ENCODE measurements around the gene CHID1.
A peak's percentile ranks its signal among the peaks of the same experiment; 100 is the strongest.

CHID1 gene

GRCh38 chr11:910044-910588 lies 494 bp downstream of the CHID1 start:
- no peaks in the 10 kb centered on the region for H3K9me3 Mint-ChIP-seq
- no peak for DNase-seq (ENCODE audit: low spot score in 2 of 2)
- no peaks in the 10 kb centered on the region for H3K27me3 Mint-ChIP-seq
- peaks cover 20% of the 10 kb centered on the region for H3K4me1 Mint-ChIP-seq
- peak overlapping the region; percentile 95 for H3K4me3 Mint-ChIP-seq
- H3K36me3 Mint-ChIP-seq, result peaks cover 3% of the 10 kb centered on the region
- H3K27ac Mint-ChIP-seq, result peak overlapping the region; percentile 38
- ATAC-seq (ENCODE audit: low read depth), result no peak

- H3K27ac Mint-ChIP-seq, result no peak overlapping the region
- peaks cover 3% of the 10 kb centered on the region for H3K36me3 Mint-ChIP-seq
- no peaks in the 10 kb centered on the region for H3K9me3 Mint-ChIP-seq
- no peaks in the 10 kb centered on the region for H3K27me3 Mint-ChIP-seq
- H3K4me3 Mint-ChIP-seq, result peak overlapping the region; percentile 95
- DNase-seq (ENCODE audit: low spot score in 2 of 2) (no peak), ATAC-seq (ENCODE audit: low read depth) (no peak)
- peaks cover 20% of the 10 kb centered on the region for H3K4me1 Mint-ChIP-seq
Observed at GRCh38 chr11:909406-909805, 1.2 kb downstream of the CHID1 start.

DNA sequence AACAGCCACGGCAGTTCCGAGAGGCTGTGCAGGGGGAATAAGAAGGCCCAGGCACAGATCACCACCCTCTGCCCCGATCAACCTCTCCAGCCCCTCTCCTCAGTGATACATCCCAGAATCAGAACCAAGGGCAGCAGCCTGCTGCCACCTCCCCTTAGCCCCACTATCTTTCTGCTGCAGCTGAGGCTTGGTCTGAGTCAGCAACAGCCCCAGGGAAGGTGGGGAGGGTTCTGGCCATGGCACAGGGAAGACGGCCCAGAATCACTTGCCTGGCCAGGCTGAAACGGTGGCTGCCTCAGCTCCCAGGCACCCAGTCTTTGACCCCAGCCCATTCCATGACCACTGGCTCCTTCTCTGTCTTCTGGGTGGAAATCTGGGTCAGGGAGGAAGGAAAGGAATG lies 2.3 kb downstream of the CHID1 start:
- no peaks in the 10 kb centered on the region for H3K9me3 Mint-ChIP-seq
- peak overlapping the region; percentile 46 for H3K4me3 Mint-ChIP-seq

DNA sequence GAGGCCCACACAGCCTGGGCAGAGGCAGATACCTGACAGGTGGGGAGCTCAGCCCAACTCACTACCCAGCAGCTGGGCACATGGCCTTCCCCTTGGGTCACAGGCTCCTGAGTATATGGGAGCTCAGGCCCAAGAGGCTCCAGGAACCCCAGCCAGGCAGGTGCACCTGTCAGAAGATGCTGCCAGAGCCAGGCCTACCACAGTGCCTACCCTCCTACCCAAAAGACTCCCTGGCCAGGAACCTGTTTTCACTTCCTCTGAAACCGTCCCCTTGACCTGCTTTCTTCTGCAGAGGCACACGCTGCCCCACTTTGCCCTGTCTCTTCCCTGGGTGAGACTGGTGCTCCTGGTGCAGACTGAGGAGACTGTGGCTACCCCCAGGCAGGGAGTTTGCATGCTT lies 2.9 kb downstream of the CHID1 start:
- Mint-ChIP-seq H3K27me3 (no peaks in the 10 kb centered on the region), H3K4me3 (peak overlapping the region; percentile 46), H3K9me3 (no peaks in the 10 kb centered on the region), H3K4me1 (peaks cover 25% of the 10 kb centered on the region), H3K36me3 (peaks cover 9% of the 10 kb centered on the region), H3K27ac (no peak overlapping the region)
- DNase-seq (ENCODE audit: low spot score in 2 of 2), result no peak
- ATAC-seq (ENCODE audit: low read depth), result no peak

More for the DNA sequence above, 2.3 kb downstream of the CHID1 start:
- peaks cover 8% of the 10 kb centered on the region for H3K36me3 Mint-ChIP-seq
- H3K4me1 Mint-ChIP-seq, result peaks cover 25% of the 10 kb centered on the region
- DNase-seq (ENCODE audit: low spot score in 2 of 2), result no peak
- no peak for ATAC-seq (ENCODE audit: low read depth)
- no peak overlapping the region for H3K27ac Mint-ChIP-seq
- H3K27me3 Mint-ChIP-seq, result no peaks in the 10 kb centered on the region

DNA sequence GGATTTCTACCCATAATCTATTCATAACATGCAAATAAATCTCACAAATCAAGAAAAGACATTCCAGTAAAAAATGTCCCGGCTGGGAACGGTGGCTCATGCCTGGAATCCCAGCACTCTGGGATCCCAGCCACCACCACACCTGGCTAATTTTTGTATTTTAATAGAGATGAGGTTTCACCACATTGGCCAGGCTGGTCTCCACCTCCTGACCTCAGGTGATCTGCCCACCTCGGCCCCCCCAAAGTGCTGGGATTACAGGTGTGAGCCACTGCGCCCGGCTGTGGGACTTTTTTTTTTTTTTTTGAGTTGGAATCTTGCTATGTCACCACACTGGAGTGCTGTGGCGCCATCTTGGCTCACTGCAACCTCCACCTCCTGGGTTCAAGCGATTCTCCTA lies 4.7 kb downstream of the CHID1 start:
- H3K36me3 Mint-ChIP-seq, result peaks cover 21% of the 10 kb centered on the region
- H3K27me3 Mint-ChIP-seq, result no peaks in the 10 kb centered on the region
- H3K9me3 Mint-ChIP-seq, result no peaks in the 10 kb centered on the region
- no peak overlapping the region for H3K27ac Mint-ChIP-seq
- H3K4me3 Mint-ChIP-seq, result no peak overlapping the region
- DNase-seq (ENCODE audit: low spot score in 2 of 2), result no peak
- H3K4me1 Mint-ChIP-seq, result peaks cover 24% of the 10 kb centered on the region
- no peak for ATAC-seq (ENCODE audit: low read depth)

- Mint-ChIP-seq H3K4me3 (no peak overlapping the region), H3K36me3 (peaks cover 23% of the 10 kb centered on the region), H3K27ac (no peak overlapping the region), H3K27me3 (no peaks in the 10 kb centered on the region), H3K4me1 (peaks cover 20% of the 10 kb centered on the region), H3K9me3 (no peaks in the 10 kb centered on the region)
- DNase-seq (ENCODE audit: low spot score in 2 of 2), result no peak
- no peak for ATAC-seq (ENCODE audit: low read depth)
Observed at GRCh38 chr11:904380-904779, 6.2 kb downstream of the CHID1 start.

DNA sequence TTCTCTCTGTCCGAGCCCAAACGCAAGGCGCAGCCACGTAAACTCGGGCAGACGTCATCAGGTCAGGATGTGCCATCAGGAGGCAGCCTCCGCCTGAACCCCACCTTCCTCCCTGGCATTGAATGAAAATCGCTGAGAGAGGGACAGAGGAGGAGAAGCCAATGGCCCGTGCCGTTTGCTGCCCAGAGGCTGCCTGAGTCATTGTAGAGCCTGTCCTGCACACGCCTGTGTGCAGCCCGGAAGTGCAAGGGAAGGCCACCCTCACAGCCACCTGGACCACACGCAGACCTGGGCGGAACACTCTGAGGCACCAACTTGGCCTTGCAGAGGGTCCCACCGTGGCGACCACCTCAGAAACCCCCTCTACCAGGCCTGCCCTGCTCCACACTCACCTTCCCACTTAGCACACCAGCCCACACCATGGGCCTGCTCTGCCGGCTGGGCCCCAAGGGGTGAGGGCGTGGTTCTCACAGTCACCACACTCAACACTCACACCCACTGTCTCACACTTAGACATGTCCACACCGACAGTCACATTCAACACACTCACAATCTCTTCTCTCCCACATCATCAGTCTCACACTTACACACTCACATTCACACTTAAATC lies 9.1 kb downstream of the CHID1 start:
- Mint-ChIP-seq H3K36me3 (peaks cover 24% of the 10 kb centered on the region), H3K27ac (no peak overlapping the region), H3K9me3 (no peaks in the 10 kb centered on the region), H3K4me1 (peaks cover 10% of the 10 kb centered on the region), H3K4me3 (no peak overlapping the region), H3K27me3 (no peaks in the 10 kb centered on the region)
- ATAC-seq (ENCODE audit: low read depth) (no peak), DNase-seq (ENCODE audit: low spot score in 2 of 2) (no peak)

GRCh38 chr11:900545-900944 lies 10.1 kb downstream of the CHID1 start:
- H3K4me1 Mint-ChIP-seq, result peaks cover 9% of the 10 kb centered on the region
- peaks cover 21% of the 10 kb centered on the region for H3K36me3 Mint-ChIP-seq
- DNase-seq (ENCODE audit: low spot score in 2 of 2) (no peak), ATAC-seq (ENCODE audit: low read depth) (no peak)
- H3K9me3 Mint-ChIP-seq, result no peaks in the 10 kb centered on the region
- no peak overlapping the region for H3K27ac Mint-ChIP-seq
- H3K4me3 Mint-ChIP-seq, result no peak overlapping the region
- no peaks in the 10 kb centered on the region for H3K27me3 Mint-ChIP-seq

- peaks cover 21% of the 10 kb centered on the region for H3K36me3 Mint-ChIP-seq
- H3K27me3 Mint-ChIP-seq, result no peaks in the 10 kb centered on the region
- peaks cover 8% of the 10 kb centered on the region for H3K4me1 Mint-ChIP-seq
- no peak for DNase-seq (ENCODE audit: low spot score in 2 of 2)
- H3K27ac Mint-ChIP-seq, result no peak overlapping the region
- H3K9me3 Mint-ChIP-seq, result no peaks in the 10 kb centered on the region
- ATAC-seq (ENCODE audit: low read depth), result no peak
- no peak overlapping the region for H3K4me3 Mint-ChIP-seq
Observed at GRCh38 chr11:899724-900123, 10.9 kb downstream of the CHID1 start.

GRCh38 chr11:898540-899190 lies 11.9 kb downstream of the CHID1 start:
- Mint-ChIP-seq H3K27me3 (no peaks in the 10 kb centered on the region), H3K9me3 (no peaks in the 10 kb centered on the region), H3K4me3 (no peak overlapping the region), H3K4me1 (peaks cover 4% of the 10 kb centered on the region), H3K27ac (no peak overlapping the region), H3K36me3 (peaks cover 17% of the 10 kb centered on the region)
- DNase-seq (ENCODE audit: low spot score in 2 of 2) (no peak), ATAC-seq (ENCODE audit: low read depth) (no peak)

GRCh38 chr11:898143-898511 lies 12.5 kb downstream of the CHID1 start:
- peaks cover 16% of the 10 kb centered on the region for H3K36me3 Mint-ChIP-seq
- no peaks in the 10 kb centered on the region for H3K27me3 Mint-ChIP-seq
- ATAC-seq (ENCODE audit: low read depth) (no peak), DNase-seq (ENCODE audit: low spot score in 2 of 2) (no peak)
- no peak overlapping the region for H3K27ac Mint-ChIP-seq
- peaks cover 4% of the 10 kb centered on the region for H3K4me1 Mint-ChIP-seq
- no peaks in the 10 kb centered on the region for H3K9me3 Mint-ChIP-seq
- no peak overlapping the region for H3K4me3 Mint-ChIP-seq

DNA sequence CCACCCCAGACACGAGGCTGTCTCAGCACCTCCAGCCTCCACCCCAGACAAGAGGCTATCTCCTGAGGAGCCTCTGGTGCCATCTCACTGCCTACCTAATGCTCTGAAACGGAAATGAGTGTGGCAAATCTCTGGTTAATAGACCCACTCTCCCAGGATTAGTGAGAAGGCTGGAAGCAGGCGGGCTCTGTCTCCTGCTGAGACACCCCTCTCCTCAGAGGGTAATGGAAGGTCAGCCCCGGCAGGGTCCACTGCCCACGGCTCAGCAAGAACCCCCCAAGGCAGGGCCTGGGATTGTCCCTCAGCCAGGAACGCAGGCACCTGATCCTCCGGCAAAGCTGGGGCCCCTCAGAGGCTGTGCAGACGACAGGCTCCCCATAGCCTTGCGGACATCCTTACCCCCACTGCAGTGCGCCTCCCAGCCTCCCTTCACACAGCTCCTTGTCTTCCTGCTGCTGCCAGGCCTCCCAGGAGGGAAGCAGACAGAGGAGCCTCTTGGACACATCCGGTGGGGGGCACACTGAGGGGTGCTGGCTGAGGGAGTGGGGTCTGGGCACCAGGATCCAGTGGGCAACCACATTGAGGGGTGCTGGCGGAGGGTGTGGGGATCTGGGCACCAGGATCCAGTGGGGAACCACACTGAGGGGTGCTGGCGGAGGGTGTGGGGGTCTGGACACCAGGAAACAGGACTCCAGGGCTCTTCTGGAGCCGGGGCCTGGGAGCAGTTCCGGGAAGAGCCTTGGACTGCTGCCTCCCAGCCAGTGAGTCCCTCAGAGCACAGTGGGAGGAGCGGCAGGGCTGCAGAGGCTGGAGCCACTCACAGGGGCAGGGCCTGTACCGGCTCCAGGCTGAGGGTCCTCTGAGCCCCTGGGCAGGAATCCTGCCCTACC lies 13.1 kb downstream of the CHID1 start:
- Mint-ChIP-seq H3K27me3 (no peaks in the 10 kb centered on the region), H3K9me3 (no peaks in the 10 kb centered on the region), H3K36me3 (peaks cover 14% of the 10 kb centered on the region), H3K4me1 (peaks cover 4% of the 10 kb centered on the region), H3K27ac (no peak overlapping the region), H3K4me3 (no peak overlapping the region)
- ATAC-seq (ENCODE audit: low read depth), result no peak
- no peak for DNase-seq (ENCODE audit: low spot score in 2 of 2)

DNA sequence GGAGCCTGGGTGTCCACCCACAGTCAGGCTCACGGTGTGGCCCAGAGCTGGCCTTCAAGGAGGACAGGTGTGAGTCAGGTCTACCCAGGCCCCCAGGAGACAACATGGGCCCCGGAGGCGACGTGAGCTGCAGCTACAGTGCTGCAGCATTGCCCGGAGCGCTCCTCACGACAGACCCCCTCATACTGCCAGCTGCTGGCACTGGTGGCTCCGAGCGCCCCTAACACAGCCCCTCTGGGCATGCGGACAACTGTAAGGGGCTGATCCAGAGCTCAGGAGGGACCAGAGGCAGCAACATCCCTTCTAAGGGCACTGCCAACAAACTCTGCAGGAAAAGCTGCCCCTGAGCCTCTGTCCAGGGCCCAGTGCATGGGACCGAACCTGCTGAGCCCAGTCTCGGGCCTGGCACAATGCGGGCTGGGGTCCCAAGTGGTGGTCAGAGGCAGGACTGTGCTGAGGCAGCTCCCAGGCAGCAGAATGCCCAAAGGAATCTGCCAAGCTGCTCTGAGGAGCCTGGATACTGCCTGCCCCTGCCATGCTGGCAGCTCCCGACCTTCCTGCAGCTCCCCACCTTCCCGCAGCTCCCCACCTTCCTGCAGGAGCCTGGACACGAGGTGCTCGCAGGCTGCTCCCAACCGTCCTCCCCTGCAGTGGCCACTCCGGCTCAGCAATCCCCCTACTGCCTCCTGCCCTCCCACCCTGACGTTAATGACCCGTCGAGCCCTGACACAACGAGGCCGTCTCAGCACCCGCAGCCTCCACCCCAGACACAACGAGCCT lies 15.1 kb downstream of the CHID1 start:
- no peak for DNase-seq (ENCODE audit: low spot score in 2 of 2)
- Mint-ChIP-seq H3K4me1 (no peaks in the 10 kb centered on the region), H3K4me3 (no peak overlapping the region), H3K27ac (no peak overlapping the region), H3K36me3 (peaks cover 3% of the 10 kb centered on the region), H3K27me3 (no peaks in the 10 kb centered on the region), H3K9me3 (no peaks in the 10 kb centered on the region)
- no peak for ATAC-seq (ENCODE audit: low read depth)
